Peyer's patch (tissue), 4 donors: ENCODE data around the gene ERICH6B.

Experiments used
- POLR2A ChIP-seq, 2 donors: fragments of 450-650 bp; IDR thresholded peaks; one replicate each; pipeline ENCODE4 v1.5.1; 2017; ENCODE audit warnings: antibody characterized with exemption in 2 of 2, mild to moderate bottlenecking in 2 of 2, moderate library complexity in 2 of 2
- TF ChIP-seq, protein P1 (sequence below), 6 experiments: fragments of 450-650 bp in 4 of 6; fragments of 200-600 bp in 2 of 6; sonication (generic) in 1 of 6; IDR thresholded peaks; one replicate each; pipeline ENCODE4 v1.5.1; 2017 to 2019; ENCODE audit warnings: antibody characterized with exemption in 6 of 6, mild to moderate bottlenecking in 3 of 6, moderate library complexity in 1 of 6

DNA sequence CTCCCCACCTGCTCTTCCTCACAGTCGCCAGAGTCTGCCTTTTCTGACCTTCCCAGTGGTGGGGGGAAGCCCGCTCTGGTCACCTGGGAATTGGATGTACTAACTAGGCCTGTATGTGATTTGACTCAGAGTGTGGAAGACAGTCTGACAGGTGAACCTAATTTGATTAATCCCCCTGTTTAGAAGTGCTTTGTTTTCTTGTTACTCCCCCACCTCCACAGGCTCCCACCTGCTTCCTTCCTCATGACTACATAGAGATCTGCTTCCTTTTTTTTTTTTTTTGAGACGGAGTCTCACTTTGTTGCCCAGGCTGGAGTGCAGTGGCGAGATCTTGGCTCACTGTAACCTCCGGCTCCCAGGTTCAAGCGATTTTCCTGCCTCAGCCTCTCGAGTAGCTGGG lies 106.8 kb downstream of the ERICH6B start:
- TF ChIP-seq, protein P1, sequence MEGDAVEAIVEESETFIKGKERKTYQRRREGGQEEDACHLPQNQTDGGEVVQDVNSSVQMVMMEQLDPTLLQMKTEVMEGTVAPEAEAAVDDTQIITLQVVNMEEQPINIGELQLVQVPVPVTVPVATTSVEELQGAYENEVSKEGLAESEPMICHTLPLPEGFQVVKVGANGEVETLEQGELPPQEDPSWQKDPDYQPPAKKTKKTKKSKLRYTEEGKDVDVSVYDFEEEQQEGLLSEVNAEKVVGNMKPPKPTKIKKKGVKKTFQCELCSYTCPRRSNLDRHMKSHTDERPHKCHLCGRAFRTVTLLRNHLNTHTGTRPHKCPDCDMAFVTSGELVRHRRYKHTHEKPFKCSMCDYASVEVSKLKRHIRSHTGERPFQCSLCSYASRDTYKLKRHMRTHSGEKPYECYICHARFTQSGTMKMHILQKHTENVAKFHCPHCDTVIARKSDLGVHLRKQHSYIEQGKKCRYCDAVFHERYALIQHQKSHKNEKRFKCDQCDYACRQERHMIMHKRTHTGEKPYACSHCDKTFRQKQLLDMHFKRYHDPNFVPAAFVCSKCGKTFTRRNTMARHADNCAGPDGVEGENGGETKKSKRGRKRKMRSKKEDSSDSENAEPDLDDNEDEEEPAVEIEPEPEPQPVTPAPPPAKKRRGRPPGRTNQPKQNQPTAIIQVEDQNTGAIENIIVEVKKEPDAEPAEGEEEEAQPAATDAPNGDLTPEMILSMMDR (IDR thresholded peaks at IDR 0.05): no peak
- no peak for TF ChIP-seq POLR2A (IDR thresholded peaks at IDR 0.05)
